ENCODE data around the gene DNAAF8.
"Not testable (repeated sequence)": the region's sequence is repeated elsewhere in the genome, so short reads cannot be mapped to it uniquely, and the experiment has no call there.

DNA sequence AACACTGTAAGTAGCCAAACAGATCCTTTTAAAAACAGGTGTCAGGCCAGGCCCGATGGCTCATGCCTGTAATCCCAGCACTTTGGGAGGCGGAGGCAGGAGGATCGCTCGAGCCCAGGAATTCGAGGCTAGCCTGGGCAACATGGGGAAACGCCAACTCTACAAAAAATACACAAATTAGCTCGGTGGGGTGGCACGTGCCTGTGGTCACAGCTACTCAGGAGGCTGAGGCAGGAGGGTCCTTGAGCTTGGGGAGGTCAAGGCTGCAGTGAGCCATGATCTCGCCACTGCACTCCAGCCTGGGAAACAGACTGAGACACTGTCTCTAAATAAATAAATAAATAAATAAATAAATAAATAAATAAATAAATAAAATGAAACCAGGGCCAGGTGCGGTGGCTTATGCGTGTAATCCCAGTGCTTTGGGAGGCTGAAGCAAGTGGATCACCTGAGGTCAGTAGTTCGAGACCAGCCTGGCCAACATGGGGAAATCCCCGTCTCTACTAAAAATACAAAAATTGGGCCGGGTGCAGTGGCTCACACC is 50.2 kb downstream of the DNAAF8 start:
- TF ChIP-seq POLR2A, CTCF (IDR thresholded peaks at IDR 0.05): not testable (repeated sequence)
